Stimulated activated effector memory CD8-positive, alpha-beta T cell treated with anti-CD3 and anti-CD28 coated beads, Interleukin-12 subunit alpha, Interleukin-12 subunit beta, amount 100 ng/mL, for 72 hours (primary cell): Measurements from ENCODE around the gene CALCOCO2.
"Not testable (repeated sequence)": the region's sequence is repeated elsewhere in the genome, so short reads cannot be mapped to it uniquely, and the experiment has no call there.

Experiments
- ATAC-seq: fragments of 150-1000 bp; cut with Tn5 transposase; 2 replicates; pipeline ENCODE4 v1.10.0; 2021
- DNase-seq, 2 donors: peaks; one replicate each; pipeline ENCODE4 v3.0.0; 2021 to 2022; ENCODE audit warnings: low spot score in 2 of 2
- H3K27ac Mint-ChIP-seq: one replicate; pipeline ENCODE4 v1.8.0; 2022; ENCODE audit warnings: mild to moderate bottlenecking, mixed read lengths
- H3K36me3 Mint-ChIP-seq: one replicate; pipeline ENCODE4 v1.8.0; 2022; ENCODE audit warnings: mild to moderate bottlenecking, mixed read lengths
- H3K4me1 Mint-ChIP-seq: one replicate; pipeline ENCODE4 v1.8.0; 2022; ENCODE audit warnings: mixed read lengths
- H3K4me3 Mint-ChIP-seq: one replicate; pipeline ENCODE4 v1.8.0; 2022; ENCODE audit warnings: mild to moderate bottlenecking, mixed read lengths
- H3K9me3 Mint-ChIP-seq: one replicate; pipeline ENCODE4 v1.8.0; 2022; ENCODE audit warnings: mixed read lengths

The CALCOCO2 gene, protein sequence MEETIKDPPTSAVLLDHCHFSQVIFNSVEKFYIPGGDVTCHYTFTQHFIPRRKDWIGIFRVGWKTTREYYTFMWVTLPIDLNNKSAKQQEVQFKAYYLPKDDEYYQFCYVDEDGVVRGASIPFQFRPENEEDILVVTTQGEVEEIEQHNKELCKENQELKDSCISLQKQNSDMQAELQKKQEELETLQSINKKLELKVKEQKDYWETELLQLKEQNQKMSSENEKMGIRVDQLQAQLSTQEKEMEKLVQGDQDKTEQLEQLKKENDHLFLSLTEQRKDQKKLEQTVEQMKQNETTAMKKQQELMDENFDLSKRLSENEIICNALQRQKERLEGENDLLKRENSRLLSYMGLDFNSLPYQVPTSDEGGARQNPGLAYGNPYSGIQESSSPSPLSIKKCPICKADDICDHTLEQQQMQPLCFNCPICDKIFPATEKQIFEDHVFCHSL

DNA sequence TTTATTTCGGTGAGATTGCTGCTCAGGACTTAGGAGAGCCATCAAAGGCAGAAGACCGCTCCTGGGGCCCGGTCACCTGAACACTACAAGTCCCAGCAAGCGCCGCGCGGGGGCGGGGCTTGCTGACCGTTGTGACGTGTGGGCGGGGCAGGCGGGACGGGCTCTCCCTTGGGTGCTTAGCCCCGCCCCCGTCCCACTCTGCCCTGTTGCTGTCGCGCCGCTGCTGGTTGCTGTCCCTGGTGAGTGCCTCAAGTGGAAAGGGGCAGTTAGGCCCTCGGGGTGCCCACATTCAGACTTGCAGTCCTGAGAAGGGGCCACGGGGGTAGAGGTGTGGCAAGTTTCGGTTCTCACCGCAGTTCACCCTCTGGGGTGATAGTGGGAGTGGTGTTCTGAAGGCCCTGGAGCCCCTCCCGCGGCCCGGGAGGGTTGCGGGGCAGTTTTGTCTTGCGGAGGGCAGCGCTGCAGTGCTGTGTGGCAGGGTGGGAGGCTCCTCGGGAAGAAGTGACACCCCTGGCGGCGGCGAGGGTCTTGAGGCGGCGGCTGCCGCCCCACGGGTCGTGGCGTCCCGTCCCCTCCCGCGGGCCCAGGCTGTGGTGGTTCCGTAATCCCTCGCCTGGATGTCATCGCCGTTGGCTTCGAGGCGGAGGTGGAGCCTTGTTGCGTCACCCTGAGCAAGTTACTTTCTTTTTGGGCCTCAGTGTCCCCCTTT is at the start of gene CALCOCO2:
Gene CALCOCO2, plus strand, starts transcription at position 196 of the 709 bp plus-strand sequence. CDS start 10,673 bp downstream, outside the sequence.
- peak within 1 kb of the TSS; percentile 91 for H3K4me3 Mint-ChIP-seq
- H3K9me3 Mint-ChIP-seq: no peaks in the 10 kb centered on the region
- H3K36me3 Mint-ChIP-seq: no peaks in the 10 kb centered on the region
- DNase-seq (peak; percentile 82 to 93), ATAC-seq (peak; percentile 88)
- peak within 1 kb of the TSS; percentile 93 for H3K27ac Mint-ChIP-seq
- H3K4me1 Mint-ChIP-seq: peaks cover 38% of the 10 kb centered on the region

- ATAC-seq (no peak), DNase-seq (no peak)
- Mint-ChIP-seq H3K9me3 (no peaks in the 10 kb centered on the region), H3K27ac (no peak overlapping the region), H3K36me3 (no peaks in the 10 kb centered on the region), H3K4me3 (no peak overlapping the region), H3K4me1 (peaks cover 8% of the 10 kb centered on the region)
These were observed 43.0 kb upstream of the CALCOCO2 start for GRCh38 chr17:48787828-48788227.

- ATAC-seq (no peak), DNase-seq (no peak)
- Mint-ChIP-seq H3K27ac (no peak overlapping the region), H3K4me3 (no peak overlapping the region), H3K36me3 (no peaks in the 10 kb centered on the region), H3K9me3 (no peaks in the 10 kb centered on the region), H3K4me1 (peaks cover 15% of the 10 kb centered on the region)
These were observed 40.2 kb upstream of the CALCOCO2 start for GRCh38 chr17:48790607-48791127.

DNA sequence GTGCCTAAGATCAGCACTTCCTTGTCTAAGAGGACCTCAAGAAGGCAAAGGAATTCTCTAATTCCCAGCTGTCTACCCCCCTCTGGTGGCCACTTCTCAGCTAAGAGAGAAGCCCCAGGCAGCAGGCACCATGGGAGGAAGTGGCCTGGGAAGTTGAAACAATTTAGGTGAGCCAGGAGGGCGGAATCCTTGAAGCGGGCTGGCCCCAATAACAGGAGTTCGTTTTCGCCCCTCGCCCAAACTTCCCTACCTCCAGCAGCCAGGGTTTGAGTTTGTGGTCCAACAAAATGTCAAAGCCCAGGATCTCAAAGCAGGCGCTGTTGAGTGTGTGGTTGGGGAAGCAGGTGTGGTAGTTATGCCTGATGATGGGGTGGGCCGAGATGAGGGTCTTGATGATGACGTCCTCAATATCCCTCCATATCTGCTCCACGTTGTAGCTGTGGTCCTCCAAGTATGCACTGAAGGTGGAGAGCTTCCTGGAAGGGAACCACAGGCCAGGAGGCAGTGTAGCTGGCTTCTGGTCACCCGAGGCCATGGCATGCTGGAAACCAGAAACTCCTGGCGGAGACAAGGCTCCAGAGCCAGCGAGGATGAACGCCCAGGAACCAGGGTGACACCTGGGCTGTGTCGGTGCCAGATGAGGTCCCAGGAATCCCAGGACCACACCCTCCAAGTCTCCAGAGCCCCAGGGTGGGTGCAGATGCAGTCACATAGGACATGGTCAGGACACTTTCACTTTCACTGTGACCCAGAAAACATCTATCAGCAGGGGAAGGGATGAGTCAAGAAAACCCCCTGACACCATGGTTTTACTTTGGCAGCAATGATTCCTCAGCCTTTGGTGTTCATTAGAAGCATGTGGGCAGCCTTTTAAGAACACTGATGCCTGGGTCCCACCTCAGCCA is 39.5 kb upstream of the CALCOCO2 start:
- peak overlapping the region; percentile 19 for H3K27ac Mint-ChIP-seq
- ATAC-seq: peak; percentile 83
- H3K4me1 Mint-ChIP-seq: peaks cover 15% of the 10 kb centered on the region
- no peaks in the 10 kb centered on the region for H3K9me3 Mint-ChIP-seq
- H3K4me3 Mint-ChIP-seq: no peak overlapping the region
- no peaks in the 10 kb centered on the region for H3K36me3 Mint-ChIP-seq
- peak in 1 of 2 donors; percentile 55 for DNase-seq

GRCh38 chr17:48792033-48792798 is 38.6 kb upstream of the CALCOCO2 start:
- Mint-ChIP-seq H3K36me3 (no peaks in the 10 kb centered on the region), H3K27ac (peak overlapping the region; percentile 19), H3K4me1 (peaks cover 15% of the 10 kb centered on the region), H3K4me3 (no peak overlapping the region), H3K9me3 (no peaks in the 10 kb centered on the region)
- ATAC-seq (no peak), DNase-seq (no peak)

DNA sequence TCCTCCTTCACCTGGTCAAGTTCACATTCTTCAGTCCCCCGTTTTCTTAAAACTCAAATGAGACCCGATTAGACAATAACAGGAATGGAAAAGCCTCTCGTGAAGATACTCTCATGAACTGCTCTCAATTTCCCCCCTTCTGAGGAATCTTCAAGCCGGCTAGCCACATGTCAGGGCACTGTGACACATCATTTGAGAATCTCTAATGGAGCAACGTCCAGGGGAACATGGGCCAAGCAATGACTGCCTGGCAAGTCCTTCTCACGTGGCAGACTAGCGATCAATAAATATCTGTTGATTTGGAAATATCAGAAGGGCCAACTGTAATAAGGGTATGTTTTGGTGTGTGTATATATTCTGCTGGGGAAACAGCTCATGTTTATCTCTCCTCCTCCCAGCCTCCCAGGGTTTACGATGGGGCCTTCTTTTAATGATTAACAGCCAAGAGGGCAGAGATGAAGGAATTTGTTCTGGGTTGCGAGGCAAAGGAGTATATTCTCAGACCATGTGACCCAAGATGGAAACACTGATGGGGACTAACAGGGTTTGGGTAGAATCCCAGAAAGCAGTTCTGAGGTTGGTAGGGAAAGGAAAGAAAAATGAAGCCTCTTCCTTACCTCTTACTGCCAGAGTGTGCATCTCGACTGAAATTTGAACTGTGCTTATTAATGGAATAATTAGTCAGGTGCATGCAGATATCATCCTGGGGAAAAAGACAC is 35.2 kb upstream of the CALCOCO2 start:
- no peak overlapping the region for H3K27ac Mint-ChIP-seq
- peaks cover 15% of the 10 kb centered on the region for H3K4me1 Mint-ChIP-seq
- no peak for ATAC-seq
- H3K9me3 Mint-ChIP-seq: no peaks in the 10 kb centered on the region
- H3K36me3 Mint-ChIP-seq: no peaks in the 10 kb centered on the region
- DNase-seq: no peak
- no peak overlapping the region for H3K4me3 Mint-ChIP-seq

DNA sequence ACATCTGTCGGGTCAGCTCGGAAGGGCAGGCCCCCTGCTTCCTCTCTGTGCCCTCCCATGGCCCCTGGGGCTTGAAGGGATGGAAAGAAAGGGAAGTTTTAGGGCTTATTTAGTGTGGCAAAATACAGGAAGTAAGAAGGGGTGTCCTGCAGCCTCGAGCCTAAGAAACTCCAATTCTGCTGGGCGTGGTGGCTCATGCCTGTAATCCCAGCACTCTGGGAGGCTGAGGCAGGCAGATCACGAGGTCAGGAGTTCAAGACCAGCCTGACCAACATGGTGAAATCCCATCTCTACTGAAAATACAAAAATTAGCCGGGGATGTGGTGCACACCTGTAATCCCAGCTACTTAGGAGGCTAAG is 34.7 kb upstream of the CALCOCO2 start:
- ATAC-seq, H3K4me3 Mint-ChIP-seq, H3K27ac Mint-ChIP-seq, H3K9me3 Mint-ChIP-seq, DNase-seq, H3K36me3 Mint-ChIP-seq: not testable (repeated sequence)
- H3K4me1 Mint-ChIP-seq: peaks cover 15% of the 10 kb centered on the region

GRCh38 chr17:48799069-48799723 is 31.6 kb upstream of the CALCOCO2 start:
- DNase-seq: no peak
- ATAC-seq: no peak
- H3K27ac Mint-ChIP-seq: no peak overlapping the region
- no peaks in the 10 kb centered on the region for H3K4me1 Mint-ChIP-seq
- H3K4me3 Mint-ChIP-seq: no peak overlapping the region
- no peaks in the 10 kb centered on the region for H3K36me3 Mint-ChIP-seq
- H3K9me3 Mint-ChIP-seq: no peaks in the 10 kb centered on the region

DNA sequence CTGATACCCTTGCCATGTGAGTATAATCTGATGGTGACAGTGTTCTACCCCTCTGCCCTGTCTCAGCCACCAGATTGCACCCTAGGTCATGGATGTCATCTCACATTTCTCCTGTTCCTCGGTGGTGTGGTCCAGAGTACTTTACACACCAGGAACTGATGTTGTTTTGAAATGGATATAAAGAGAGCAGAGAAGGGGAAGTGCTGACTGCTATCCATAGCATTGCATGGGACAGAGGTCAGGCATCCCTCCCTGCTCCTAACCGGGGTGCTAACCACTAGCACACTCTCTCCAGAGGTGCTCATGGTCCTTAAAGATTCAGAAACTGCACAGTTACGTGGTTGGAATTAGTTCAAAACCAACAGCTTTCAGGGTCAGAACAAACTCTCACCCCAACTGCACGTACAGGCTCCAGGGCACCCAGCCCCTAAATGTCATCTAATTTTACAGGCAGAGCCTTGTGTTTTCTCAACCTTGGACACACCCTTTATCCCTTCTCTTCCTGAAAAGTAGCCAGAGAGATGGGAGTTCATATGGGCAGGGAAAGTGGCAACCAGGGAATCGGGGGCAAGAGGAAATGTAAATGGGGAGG is 30.1 kb upstream of the CALCOCO2 start:
- Mint-ChIP-seq H3K4me3 (no peak overlapping the region), H3K27ac (no peak overlapping the region), H3K9me3 (no peaks in the 10 kb centered on the region), H3K36me3 (no peaks in the 10 kb centered on the region), H3K4me1 (no peaks in the 10 kb centered on the region)
- no peak for DNase-seq
- ATAC-seq: no peak

DNA sequence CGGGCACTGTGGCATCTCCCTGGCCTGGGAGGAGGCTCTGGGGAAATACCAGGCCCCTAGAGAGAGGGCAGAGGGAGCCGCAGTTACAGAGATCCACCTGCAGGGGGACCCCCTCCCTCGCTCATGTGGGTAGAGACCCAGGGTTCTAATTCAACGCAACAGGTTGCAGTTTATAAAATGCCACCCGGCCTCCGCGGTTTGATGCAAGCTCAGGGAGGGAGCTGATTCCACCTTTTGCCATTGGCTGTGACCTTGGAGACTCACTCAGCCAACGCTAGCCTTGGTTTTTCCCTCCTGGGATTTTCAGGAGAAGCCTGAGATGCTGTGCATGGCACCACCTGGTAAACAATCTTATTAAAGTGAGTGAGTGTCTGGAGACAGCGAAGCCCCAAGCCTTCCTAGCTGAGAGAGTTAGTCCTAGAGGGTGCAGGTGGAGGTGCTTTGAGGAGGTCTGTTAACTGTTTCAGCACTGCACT is 25.9 kb upstream of the CALCOCO2 start:
- DNase-seq: peak; percentile 62 to 82
- H3K4me3 Mint-ChIP-seq: no peak overlapping the region
- H3K9me3 Mint-ChIP-seq: no peaks in the 10 kb centered on the region
- H3K27ac Mint-ChIP-seq: no peak overlapping the region
- no peaks in the 10 kb centered on the region for H3K4me1 Mint-ChIP-seq
- ATAC-seq: peak; percentile 84
- H3K36me3 Mint-ChIP-seq: no peaks in the 10 kb centered on the region

- H3K4me3 Mint-ChIP-seq: no peak overlapping the region
- ATAC-seq (no peak), DNase-seq (no peak)
- no peaks in the 10 kb centered on the region for H3K36me3 Mint-ChIP-seq
- H3K27ac Mint-ChIP-seq: no peak overlapping the region
- H3K4me1 Mint-ChIP-seq: no peaks in the 10 kb centered on the region
- H3K9me3 Mint-ChIP-seq: no peaks in the 10 kb centered on the region
These were observed 21.7 kb upstream of the CALCOCO2 start for GRCh38 chr17:48809182-48809581.

- no peaks in the 10 kb centered on the region for H3K36me3 Mint-ChIP-seq
- peaks cover 9% of the 10 kb centered on the region for H3K4me1 Mint-ChIP-seq
- H3K9me3 Mint-ChIP-seq: no peaks in the 10 kb centered on the region
- H3K27ac Mint-ChIP-seq: no peak overlapping the region
- ATAC-seq: no peak
- no peak overlapping the region for H3K4me3 Mint-ChIP-seq
- no peak for DNase-seq
These were observed 18.8 kb upstream of the CALCOCO2 start for GRCh38 chr17:48812001-48812400.

DNA sequence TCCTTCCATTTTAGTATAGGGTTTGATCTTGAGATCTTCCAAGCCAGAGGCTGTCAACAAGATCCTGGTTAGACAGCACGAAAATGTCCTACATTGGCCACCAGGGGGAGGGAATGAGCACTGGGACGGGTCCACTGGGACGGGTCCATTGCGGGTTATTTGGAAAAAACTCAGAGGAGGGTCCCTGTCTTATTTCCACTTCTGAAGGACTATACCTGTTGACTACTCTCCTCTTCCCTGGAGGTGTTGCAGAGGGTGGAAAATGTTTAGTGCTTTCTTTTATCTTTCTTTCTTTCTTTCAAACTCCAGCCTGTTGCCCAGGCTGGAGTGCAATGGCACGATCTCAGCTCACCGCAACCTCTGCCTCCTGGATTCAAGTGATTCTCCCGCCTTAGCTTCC is 16.3 kb upstream of the CALCOCO2 start:
- DNase-seq (peak; percentile 41 to 66), ATAC-seq (peak; percentile 63)
- peaks cover 10% of the 10 kb centered on the region for H3K4me1 Mint-ChIP-seq
- peaks cover 7% of the 10 kb centered on the region for H3K36me3 Mint-ChIP-seq
- H3K9me3 Mint-ChIP-seq: no peaks in the 10 kb centered on the region
- no peak overlapping the region for H3K4me3 Mint-ChIP-seq
- H3K27ac Mint-ChIP-seq: no peak overlapping the region
